Lung (tissue), 12 donors: ENCODE data around the gene CIAO1. TPM values are rescaled to one million over a fixed set of nuclear protein-coding genes. Genes with fewer than 3 reads are reported as not detected.

Experiments used
- ATAC-seq: fragments of 200-7000 bp; cut with Tn5 transposase; one replicate; pipeline ENCODE4 v1.9.1; 2020; ENCODE audit warnings: moderate number of reproducible peaks; ENCODE audit not compliant: insufficient read depth, low FRiP score
- DNase-seq, 3 donors: peaks; one replicate each; pipeline ENCODE4 v3.0.0-alpha.2; 2013 to 2017
- H3K27ac ChIP-seq, 2 donors: one replicate each; pipeline ENCODE4 v1.5.1; 2013; ENCODE audit warnings: mild to moderate bottlenecking in 2 of 2, moderate library complexity in 2 of 2, control low read depth in 1 of 2, inconsistent platforms in 1 of 2, low read depth in 1 of 2, low read length in 1 of 2
- H3K27me3 ChIP-seq, 3 donors: one replicate each; pipeline ENCODE4 v1.5.1; 2013; ENCODE audit warnings: low read length in 2 of 3; ENCODE audit not compliant: control insufficient read depth in 3 of 3, insufficient read depth in 3 of 3
- H3K36me3 ChIP-seq, 4 donors: one replicate each; pipeline ENCODE4 v1.5.1; 2013; ENCODE audit warnings: low read length in 4 of 4, mild to moderate bottlenecking in 1 of 4, moderate library complexity in 1 of 4; ENCODE audit not compliant: control insufficient read depth in 4 of 4, insufficient read depth in 4 of 4
- H3K4me1 ChIP-seq, 5 donors: one replicate each; pipeline ENCODE4 v1.5.1; 2013; ENCODE audit warnings: low read length in 5 of 5, mild to moderate bottlenecking in 2 of 5, moderate library complexity in 1 of 5; ENCODE audit not compliant: control insufficient read depth in 5 of 5, insufficient read depth in 5 of 5
- H3K4me3 ChIP-seq: one replicate; pipeline ENCODE4 v1.5.1; 2013; ENCODE audit warnings: mild to moderate bottlenecking, control low read depth, moderate library complexity
- H3K9ac ChIP-seq, 2 donors: one replicate each; pipeline ENCODE4 v1.5.1; 2013; ENCODE audit warnings: low read length in 2 of 2, control low read depth in 1 of 2; ENCODE audit not compliant: insufficient read depth in 1 of 2
- H3K9me3 ChIP-seq, 4 donors: one replicate each; pipeline ENCODE4 v1.5.1; 2013; ENCODE audit warnings: low read length in 3 of 4, mild to moderate bottlenecking in 1 of 4, moderate library complexity in 1 of 4; ENCODE audit not compliant: control insufficient read depth in 4 of 4, insufficient read depth in 3 of 4
- CTCF ChIP-seq: IDR thresholded peaks from 2 replicates; pipeline ENCODE4 v1.5.1; 2012; ENCODE audit warnings: mild to moderate bottlenecking; ENCODE audit errors: control extremely low read depth, extremely low read depth
- WGBS, 2 donors: extraction: QIAGEN DNeasy Blood & Tissue Kit; methylation state at CpG; one replicate each; pipeline ENCODE4 v1.1.7; 2013; 5-methylcytosine and 5-hydroxymethylcytosine counted together
- polyA plus RNA-seq, 2 donors: library from polyadenylated mRNA; stranded (reverse); fragments of 200-250 nt; gene quantifications; one replicate each; pipeline ENCODE4 v1.2.1, GENCODE V29; 2013
- total RNA-seq, 2 donors: library from RNA; depleted of rRNA in 1 of 2; stranded (reverse); fragments of >200 nt in 1 of 2; gene quantifications; one replicate each; pipeline ENCODE4 v1.2.1, GENCODE V29; 2014 to 2021
- donor health status: control.
- donor health status: control.
- donor health status: Bipolar disorder and iron deficiency.
- donor health status: healthy.
- donor health status: DM: yes; HTN: yes; CAD: no.

Gene CIAO1
- total and polyA plus RNA-seq, 4 donors = 27.9 to 74.3 (median 70.9) TPM

GRCh38 chr2:96243843-96244242 is 22.2 kb upstream of the CIAO1 start:
- WGBS, 2 donors = 84 to 94% methylated on average over 5 of the region's 5 CpGs
- no peak for ATAC-seq
- Histone ChIP-seq H3K9me3 (no peaks in the 10 kb centered on the region), H3K4me3 (no peak overlapping the region), H3K4me1 (peaks cover 0 to 9% (median 0%) of the 10 kb centered on the region in 5 donors), H3K36me3 (peaks cover 0 to 10% (median 2%) of the 10 kb centered on the region in 4 donors), H3K27ac (no peak overlapping the region), H3K9ac (no peak overlapping the region), H3K27me3 (no peaks in the 10 kb centered on the region)
- DNase-seq = no peak
- no peak for TF ChIP-seq CTCF

- peaks cover 0 to 7% (median 2%) of the 10 kb centered on the region in 4 donors for H3K36me3 ChIP-seq
- DNase-seq (peak in 1 of 3 donors; percentile 12), ATAC-seq (peak; percentile 70)
- H3K27me3 ChIP-seq = no peaks in the 10 kb centered on the region
- no peak for TF ChIP-seq CTCF
- no peak overlapping the region for H3K4me3 ChIP-seq
- H3K4me1 ChIP-seq = peaks cover 0 to 10% (median 0%) of the 10 kb centered on the region in 5 donors
- WGBS, 2 donors = 78 to 79% methylated on average over 8 of the region's 8 CpGs
- no peak overlapping the region for H3K9ac ChIP-seq
- H3K27ac ChIP-seq = peak overlapping the region in 1 of 2 donors; percentile 68
- no peaks in the 10 kb centered on the region for H3K9me3 ChIP-seq
Observed at GRCh38 chr2:96245609-96246390, 20.2 kb upstream of the CIAO1 start.

GRCh38 chr2:96247009-96247408 is 19.0 kb upstream of the CIAO1 start:
- Histone ChIP-seq H3K9ac (no peak overlapping the region), H3K27me3 (no peaks in the 10 kb centered on the region), H3K27ac (peak overlapping the region in 1 of 2 donors; percentile 68), H3K4me1 (peaks cover 0 to 7% (median 4%) of the 10 kb centered on the region in 5 donors), H3K4me3 (no peak overlapping the region), H3K9me3 (no peaks in the 10 kb centered on the region), H3K36me3 (peaks cover 0 to 10% (median 4%) of the 10 kb centered on the region in 4 donors)
- WGBS, 2 donors = 46 to 65% methylated on average over 3 of the region's 3 CpGs
- ATAC-seq = no peak
- no peak for TF ChIP-seq CTCF
- no peak for DNase-seq
